ENCODE data around the gene CACUL1.
"Not testable (repeated sequence)": the region's sequence is repeated elsewhere in the genome, so short reads cannot be mapped to it uniquely, and the experiment has no call there.

Gene CACUL1

DNA sequence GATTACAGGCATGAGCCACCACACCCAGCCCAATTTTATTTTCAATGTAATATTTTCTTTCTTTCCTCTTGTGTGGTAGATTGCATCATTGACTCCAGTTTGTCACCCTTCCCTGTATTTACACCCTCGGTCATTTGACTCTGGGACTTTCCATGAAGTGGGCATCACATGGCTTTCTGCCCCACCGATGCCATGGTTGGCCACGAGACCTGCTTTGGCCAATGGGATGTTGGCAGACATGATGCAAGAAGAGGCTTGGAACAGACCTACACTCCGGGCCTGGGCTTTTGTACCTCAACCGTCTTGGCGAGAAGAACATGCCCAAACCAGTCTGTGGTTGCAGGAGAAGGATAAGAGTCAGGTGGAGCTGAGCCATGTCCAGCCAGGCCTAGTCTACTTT lies 38.8 kb upstream of the CACUL1 start:
- TF ChIP-seq CTCF (conservative IDR thresholded peaks at IDR 0.05): no peak
- no peak overlapping the region for H3K27ac ChIP-seq

DNA sequence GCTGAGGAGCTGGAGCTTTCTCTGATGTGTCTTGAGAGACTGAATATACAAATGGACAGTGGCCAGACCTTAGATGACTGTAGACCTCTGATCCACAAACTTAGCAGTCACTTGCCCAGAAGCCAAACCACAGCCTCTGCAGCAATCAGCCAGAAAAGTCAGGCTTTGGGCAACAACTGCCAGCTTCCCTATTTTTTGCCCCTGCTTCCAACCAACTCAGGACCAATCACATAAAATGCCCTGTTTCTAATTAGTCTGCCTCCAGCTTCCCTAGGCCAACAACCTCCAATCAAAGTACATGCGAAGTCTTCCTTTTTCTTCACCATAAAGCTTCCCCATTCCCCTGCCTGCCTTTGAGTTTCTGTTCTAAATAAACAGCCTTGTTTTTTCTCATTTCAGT lies 37.8 kb upstream of the CACUL1 start:
- no peak overlapping the region for H3K27ac ChIP-seq
- no peak for TF ChIP-seq CTCF (conservative IDR thresholded peaks at IDR 0.05)

DNA sequence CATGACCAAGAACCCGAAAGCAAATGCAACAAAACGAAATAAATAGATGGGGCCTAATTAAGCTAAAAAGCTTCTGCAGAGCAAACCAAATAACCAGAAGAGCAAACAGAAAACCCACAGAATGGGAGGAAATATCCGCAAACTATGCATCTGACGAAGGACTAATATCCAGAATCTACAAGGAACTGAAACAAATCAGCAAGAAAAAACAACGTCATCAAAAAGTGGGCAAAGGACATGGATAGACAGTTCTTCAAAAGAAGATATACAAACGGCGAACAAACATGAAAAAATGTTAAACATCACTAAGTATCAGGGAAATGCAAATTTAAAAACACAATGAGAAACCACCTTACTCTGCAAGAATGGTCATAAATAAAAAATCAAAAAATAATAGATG lies 35.3 kb upstream of the CACUL1 start:
- no peak for TF ChIP-seq CTCF (conservative IDR thresholded peaks at IDR 0.05)
- no peak overlapping the region for H3K27ac ChIP-seq

GRCh38 chr10:118785551-118785950 lies 30.8 kb upstream of the CACUL1 start:
- TF ChIP-seq CTCF (conservative IDR thresholded peaks at IDR 0.05): no peak
- no peak overlapping the region for H3K27ac ChIP-seq

DNA sequence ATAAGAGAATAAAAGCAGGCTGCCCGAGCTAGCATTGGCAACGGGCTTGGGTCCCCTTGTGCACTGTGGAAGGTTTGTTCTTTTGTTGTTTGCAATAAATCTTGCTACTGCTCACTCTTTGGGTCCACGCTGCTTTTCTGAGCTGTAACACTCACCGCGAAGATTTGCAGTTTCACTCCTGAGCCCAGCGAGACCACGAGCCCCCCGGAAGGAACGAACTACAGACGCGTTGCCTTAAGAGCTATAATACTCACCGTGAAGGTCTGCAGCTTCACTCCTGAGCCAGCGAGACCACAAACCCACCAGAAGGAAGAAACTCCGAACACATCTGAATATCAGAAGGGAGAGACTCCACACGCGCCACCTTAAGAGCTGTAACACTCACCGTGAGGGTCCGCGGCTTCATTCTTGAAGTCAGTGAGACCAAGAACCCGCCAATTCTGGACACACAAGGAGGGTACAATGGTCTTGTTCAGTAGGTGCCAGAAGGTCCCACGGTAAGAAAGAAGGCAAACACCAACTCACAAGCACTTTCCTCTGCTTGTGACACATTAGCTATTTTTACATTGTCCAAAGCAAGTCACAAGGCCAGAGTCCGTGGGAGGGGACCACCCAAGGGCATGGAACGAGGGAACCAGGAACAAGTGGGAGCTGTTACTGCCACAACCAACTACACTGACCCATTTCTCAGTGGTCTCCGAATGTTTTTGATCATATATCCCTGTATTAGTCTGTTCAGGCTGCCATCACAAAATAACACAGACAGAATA lies 29.2 kb upstream of the CACUL1 start:
- no peak for TF ChIP-seq CTCF (conservative IDR thresholded peaks at IDR 0.05)
- H3K27ac ChIP-seq: no peak overlapping the region

- not testable (repeated sequence) for H3K27ac ChIP-seq
Measured at GRCh38 chr10:118782916-118783465, 28.2 kb upstream of the CACUL1 start.

GRCh38 chr10:118781541-118781940 lies 26.8 kb upstream of the CACUL1 start:
- no peak for TF ChIP-seq CTCF (conservative IDR thresholded peaks at IDR 0.05)
- no peak overlapping the region for H3K27ac ChIP-seq

DNA sequence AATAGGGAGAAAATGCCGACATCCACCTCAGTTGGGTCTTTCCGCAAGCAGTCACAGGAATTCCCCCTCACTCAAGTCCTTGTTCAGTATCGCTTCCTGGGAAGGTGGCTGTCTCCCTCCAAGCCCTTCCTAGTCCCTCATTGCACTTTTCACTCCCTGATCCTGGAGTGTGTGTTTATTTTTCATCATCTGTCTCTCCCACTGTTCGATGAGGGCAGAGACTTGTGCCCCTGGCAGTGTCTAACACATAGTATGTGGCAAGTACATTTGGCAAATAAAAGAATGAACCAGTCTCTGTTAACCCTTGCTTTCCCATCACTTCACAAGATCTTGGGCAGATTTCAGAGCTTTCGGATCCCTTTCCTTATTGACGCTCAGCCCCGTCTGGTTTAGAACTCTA lies 24.0 kb upstream of the CACUL1 start:
- H3K27ac ChIP-seq: no peak overlapping the region
- TF ChIP-seq CTCF (conservative IDR thresholded peaks at IDR 0.05): no peak

Data from VCaP (cell line).